Hematopoietic multipotent progenitor cell treated with erythropoietin and hydrocortisone succinate and interleukin-3 and kit ligand, for 4 days (in vitro differentiated cells): ENCODE results near the gene TMEM158.

Experiments used
- DNase-seq: peaks from one replicate; pipeline ENCODE4 v3.0.0-alpha.2; 2015

TMEM158 gene

GRCh38 chr3:45227946-45228345 lies 1.9 kb upstream of the TMEM158 start:
- no peak for DNase-seq

GRCh38 chr3:45227071-45227820 lies 1.2 kb upstream of the TMEM158 start:
- DNase-seq = peak; percentile 63

GRCh38 chr3:45225465-45226205 lies 452 bp downstream of the TMEM158 start:
- DNase-seq = peak; percentile 64

GRCh38 chr3:45224824-45225464 lies 1.1 kb downstream of the TMEM158 start:
- peak; percentile 74 for DNase-seq

- peak; percentile 38 for DNase-seq
Observed at GRCh38 chr3:45223889-45224727, 2.0 kb downstream of the TMEM158 start.

- no peak for DNase-seq
Observed at GRCh38 chr3:45219694-45220093, 6.4 kb downstream of the TMEM158 start.

GRCh38 chr3:45218578-45219390 lies 7.3 kb downstream of the TMEM158 start:
- no peak for DNase-seq

- DNase-seq = no peak
Observed at GRCh38 chr3:45216021-45216609, 10.0 kb downstream of the TMEM158 start.

- no peak for DNase-seq
Observed at GRCh38 chr3:45215466-45215865, 10.6 kb downstream of the TMEM158 start.

GRCh38 chr3:45214061-45214680 lies 11.9 kb downstream of the TMEM158 start:
- no peak for DNase-seq

GRCh38 chr3:45212095-45212468 lies 14.0 kb downstream of the TMEM158 start:
- DNase-seq = no peak

- DNase-seq = no peak
Observed at GRCh38 chr3:45211466-45212094, 14.5 kb downstream of the TMEM158 start.

- peak; percentile 90 for DNase-seq
Observed at GRCh38 chr3:45210308-45211041, 15.6 kb downstream of the TMEM158 start.

- no peak for DNase-seq
Observed at GRCh38 chr3:45209526-45209925, 16.6 kb downstream of the TMEM158 start.

GRCh38 chr3:45208586-45208985 lies 17.5 kb downstream of the TMEM158 start:
- no peak for DNase-seq

- no peak for DNase-seq
Observed at GRCh38 chr3:45207446-45207845, 18.6 kb downstream of the TMEM158 start.

- DNase-seq = peak; percentile 62
Observed at GRCh38 chr3:45205126-45205525, 21.0 kb downstream of the TMEM158 start.

GRCh38 chr3:45204136-45204535 lies 22.0 kb downstream of the TMEM158 start:
- DNase-seq = no peak

GRCh38 chr3:45199837-45200648 lies 26.0 kb downstream of the TMEM158 start:
- DNase-seq = no peak
